Psoas muscle (tissue), 8 donors: ENCODE data around the gene DCTN5. TPM values are rescaled to one million over a fixed set of nuclear protein-coding genes. Genes with fewer than 3 reads are reported as not detected.

Experiments
- ATAC-seq, 4 donors: fragments of 200-7000 bp; cut with Tn5 transposase; one replicate each; pipeline ENCODE4 v1.9.1; 2020; ENCODE audit warnings: moderate library complexity in 3 of 4, mild to moderate bottlenecking in 2 of 4
- DNase-seq, 2 donors: peaks; one replicate each; pipeline ENCODE4 v3.0.0-alpha.2; 2020
- H3K27ac ChIP-seq: fragments of 200-600 bp; one replicate; pipeline ENCODE4 v1.8.0; 2022
- H3K27me3 ChIP-seq, 3 donors: fragments of 200-600 bp in 1 of 3; one replicate each; pipeline versions ENCODE4 v1.6.1 to v1.8.0; 2013 to 2022; ENCODE audit warnings: low read length in 2 of 3, mild to moderate bottlenecking in 2 of 3, moderate library complexity in 1 of 3; ENCODE audit not compliant: insufficient read depth in 3 of 3
- H3K36me3 ChIP-seq, 2 donors: fragments of 200-600 bp in 1 of 2; one replicate each; pipeline versions ENCODE4 v1.6.1 to v1.8.0; 2013 to 2022; ENCODE audit warnings: low read depth in 1 of 2, mild to moderate bottlenecking in 1 of 2, moderate library complexity in 1 of 2; ENCODE audit not compliant: insufficient read depth in 1 of 2
- H3K4me1 ChIP-seq: fragments of 200-600 bp; one replicate; pipeline ENCODE4 v1.8.0; 2022
- H3K4me3 ChIP-seq: fragments of 200-600 bp; one replicate; pipeline ENCODE4 v1.8.0; 2022; ENCODE audit warnings: mild to moderate bottlenecking
- H3K9me3 ChIP-seq: fragments of 200-600 bp; one replicate; pipeline ENCODE4 v1.8.0; 2022
- CTCF ChIP-seq: fragments of 200-600 bp; IDR thresholded peaks from one replicate; pipeline ENCODE4 v1.8.0; 2022; ENCODE audit warnings: antibody characterized with exemption
- WGBS, 3 donors: extraction: QIAGEN DNeasy Blood & Tissue Kit; methylation state at CpG; one replicate each; pipeline versions ENCODE4 v1.1.6 to v1.1.7; 2013; 5-methylcytosine and 5-hydroxymethylcytosine counted together
- intact Hi-C, 2 donors: fragments of 100-400 bp; cut with DNase I; formaldehyde crosslinking; loops; one replicate each; pipeline versions ENCODE4 v1.11.0 to v1.14.2; 2022
- polyA plus RNA-seq, 3 donors: library from polyadenylated mRNA; stranded (reverse); fragments of 200-250 nt; gene quantifications; one replicate each; pipeline ENCODE4 v1.2.3, GENCODE V29; 2013
- total RNA-seq, 4 donors: library from RNA; stranded (reverse); fragmentation: NEBNext Ultra II Directional in 2 of 4; extraction: Animal tissue kit (Norgen Biotek cat#: 25700) in 2 of 4; gene quantifications; one replicate each; pipeline versions ENCODE4 v1.2.1 to v1.2.4, GENCODE V29; 2021 to 2023
- donor health status: healthy with polysubstance abuse.
- donor health status: DM: no; HTN: no; CAD: no; lungs with moderate emphysema.
- donor health status: Bipolar disorder and iron deficiency.
- donor health status: healthy.
- donor health status: DM: yes; HTN: yes; CAD: no.
- donor health status: DM: no; HTN: no; CAD: no.
- donor health status: DM: no; HTN: no; CAD: no.
- donor health status: DM: yes; HTN: yes; CAD: no.

Gene DCTN5
- total and polyA plus RNA-seq, 7 donors: 17.1 to 47.4 (median 33.2) TPM

DNA sequence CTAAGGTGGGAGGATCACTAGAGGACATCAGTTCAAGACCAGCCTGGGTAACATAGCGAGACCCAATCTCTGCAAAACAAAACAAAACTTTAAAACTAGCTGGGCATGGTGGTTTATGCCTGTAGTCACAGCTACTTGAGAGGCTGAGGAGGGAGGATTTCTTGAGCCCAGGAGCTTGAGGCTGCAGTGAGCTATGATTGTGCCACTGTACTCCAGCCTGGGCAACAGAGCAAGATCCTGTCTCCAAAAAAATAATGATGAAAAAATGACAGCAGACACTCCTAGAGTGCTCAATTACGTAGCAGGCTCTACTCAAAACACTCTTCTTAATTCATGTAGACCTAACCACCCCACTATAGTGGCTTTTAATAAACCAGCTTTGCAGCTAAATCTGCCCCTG, 58.8 kb downstream of the DCTN5 start:
- no peak for TF ChIP-seq CTCF
- Histone ChIP-seq H3K36me3 (no peaks in the 10 kb centered on the region), H3K27ac (no peak overlapping the region), H3K27me3 (no peaks in the 10 kb centered on the region), H3K9me3 (peaks cover 9% of the 10 kb centered on the region), H3K4me3 (no peak overlapping the region), H3K4me1 (no peaks in the 10 kb centered on the region)
- WGBS, 3 donors: 86 to 90% (median 89%) methylated on average over 2 of the region's 2 CpGs
- DNase-seq (no peak), ATAC-seq (no peak)
- intact Hi-C loops: no loop called here

DNA sequence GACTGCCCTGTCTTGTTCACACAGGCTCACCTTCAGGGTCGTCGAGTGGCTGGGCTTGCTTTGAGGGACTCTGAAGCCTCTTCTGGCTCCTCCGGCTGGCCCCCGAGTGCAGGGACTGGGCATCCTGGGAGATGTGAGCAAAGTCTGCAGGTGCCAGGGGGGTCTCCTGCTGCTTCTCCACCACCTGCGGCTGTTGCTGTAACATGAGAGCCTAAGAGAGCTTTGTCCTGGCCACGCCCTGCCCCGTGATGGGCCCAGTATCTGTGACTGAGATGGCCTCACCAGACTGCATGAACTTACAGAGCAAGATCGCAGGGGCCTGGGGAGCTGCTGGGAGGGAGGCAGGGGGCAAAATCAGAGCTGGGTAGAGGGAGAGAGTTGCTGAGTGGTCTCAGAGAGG, 59.2 kb downstream of the DCTN5 start:
- ATAC-seq: no peak
- Histone ChIP-seq H3K4me3 (no peak overlapping the region), H3K27me3 (no peaks in the 10 kb centered on the region), H3K36me3 (no peaks in the 10 kb centered on the region), H3K4me1 (no peaks in the 10 kb centered on the region), H3K9me3 (peaks cover 9% of the 10 kb centered on the region), H3K27ac (no peak overlapping the region)
- 23 to 27% (median 25%) methylated on average over 8 of the region's 8 CpGs for WGBS, 3 donors
- intact Hi-C loops: no loop called here
- no peak for DNase-seq
- TF ChIP-seq CTCF: no peak

DNA sequence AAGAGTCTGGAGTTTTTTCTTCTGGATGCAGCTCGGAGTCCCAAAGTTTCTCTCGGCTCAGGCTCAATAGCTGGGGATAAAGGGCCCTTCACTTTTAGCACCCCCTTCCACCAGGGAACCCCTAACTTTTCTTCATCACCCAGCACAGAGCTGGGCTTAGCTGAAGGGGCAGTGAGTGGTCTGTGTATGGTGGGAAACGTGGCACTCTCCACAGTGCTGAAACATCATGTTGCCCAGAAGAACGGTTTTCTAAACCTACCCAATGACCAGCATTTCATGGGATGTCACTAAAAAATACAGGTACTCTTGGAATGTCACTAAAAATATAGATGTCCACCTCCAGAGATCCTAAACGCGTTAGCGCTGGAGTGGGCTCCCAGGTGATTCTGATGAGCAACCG, 59.8 kb downstream of the DCTN5 start:
- ATAC-seq (no peak), DNase-seq (no peak)
- no peaks in the 10 kb centered on the region for H3K27me3 ChIP-seq
- no peak overlapping the region for H3K27ac ChIP-seq
- H3K36me3 ChIP-seq: no peaks in the 10 kb centered on the region
- no peaks in the 10 kb centered on the region for H3K4me1 ChIP-seq
- TF ChIP-seq CTCF: no peak
- peaks cover 9% of the 10 kb centered on the region for H3K9me3 ChIP-seq
- intact Hi-C loops: no loop called here
- 60 to 70% (median 63%) methylated on average over 8 of the region's 8 CpGs for WGBS, 3 donors
- H3K4me3 ChIP-seq: no peak overlapping the region

- no peaks in the 10 kb centered on the region for H3K4me1 ChIP-seq
- ATAC-seq: no peak
- no peak for TF ChIP-seq CTCF
- H3K9me3 ChIP-seq: peaks cover 9% of the 10 kb centered on the region
- H3K27me3 ChIP-seq: no peaks in the 10 kb centered on the region
- no peak overlapping the region for H3K4me3 ChIP-seq
- DNase-seq: no peak
- H3K36me3 ChIP-seq: no peaks in the 10 kb centered on the region
- no peak overlapping the region for H3K27ac ChIP-seq
- intact Hi-C loops: no loop called here
- WGBS, 3 donors: 53 to 59% (median 54%) methylated on average over 2 of the region's 2 CpGs
Observed at GRCh38 chr16:23702951-23703350, 61.7 kb downstream of the DCTN5 start.

DNA sequence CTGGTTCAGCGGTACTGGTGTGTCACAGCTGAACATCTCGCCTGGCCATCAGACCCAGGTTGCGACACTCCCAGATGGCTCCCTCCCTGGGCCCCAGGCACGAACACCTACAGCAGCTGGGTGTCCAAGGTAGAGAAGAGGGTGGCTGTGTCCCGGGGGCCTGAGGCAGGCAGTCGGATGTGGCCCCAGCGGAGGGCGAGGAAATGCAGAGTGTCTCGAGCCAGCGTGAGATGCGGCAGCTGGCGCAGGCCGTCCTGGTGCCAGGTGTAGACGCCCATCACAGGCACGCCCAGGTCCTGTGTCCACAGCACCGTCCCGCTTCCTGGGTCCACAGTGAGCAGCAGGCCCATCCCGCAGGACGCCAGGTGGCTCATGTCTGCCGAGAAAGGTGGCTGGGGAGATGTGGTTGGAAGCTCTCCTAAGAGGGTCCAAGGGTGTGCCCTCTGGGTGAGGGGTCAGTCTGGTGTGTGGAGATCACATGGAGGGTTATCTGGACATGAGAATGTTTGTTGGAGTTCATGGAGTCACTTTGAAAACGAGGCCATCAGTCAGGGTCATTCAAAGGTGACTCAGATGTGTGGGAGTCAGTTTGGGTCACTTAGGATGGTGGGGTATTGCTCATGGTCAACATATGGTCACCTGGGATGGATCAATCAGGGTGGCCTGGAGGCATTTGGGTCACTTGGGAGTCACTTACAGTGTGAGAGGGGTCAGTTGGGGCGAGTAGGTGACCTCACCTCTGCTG, 63.7 kb downstream of the DCTN5 start:
- DNase-seq (no peak), ATAC-seq (no peak)
- no peak for TF ChIP-seq CTCF
- no peak overlapping the region for H3K27ac ChIP-seq
- no peak overlapping the region for H3K4me3 ChIP-seq
- H3K4me1 ChIP-seq: no peaks in the 10 kb centered on the region
- WGBS, 3 donors: 78 to 86% (median 82%) methylated on average over 22 of the region's 22 CpGs
- no peaks in the 10 kb centered on the region for H3K36me3 ChIP-seq
- no peaks in the 10 kb centered on the region for H3K27me3 ChIP-seq
- intact Hi-C loops: no loop called here
- H3K9me3 ChIP-seq: peaks cover 17% of the 10 kb centered on the region
